WTC11 (cell line): ENCODE measurements around the gene CHST15. TPM values are rescaled to one million over a fixed set of nuclear protein-coding genes. Genes with fewer than 3 reads are reported as not detected.

ENCODE experiments used
- ATAC-seq: fragments of 200-7000 bp; cut with Tn5 transposase; 2 replicates; pipeline ENCODE4 v1.10.0; 2021; ENCODE audit warnings: mild to moderate bottlenecking, moderate library complexity
- CTCF ChIA-PET: fragments of 300-600 bp; sonication (Branson Sonifier 250); formaldehyde crosslinking; loops from one replicate; lab custom pipeline; 2021; ENCODE audit warnings: antibody characterized with exemption; lab: Charles Lee
- POLR2A ChIA-PET: fragments of 350-600 bp; sonication (Branson Sonifier 250); formaldehyde crosslinking; loops from one replicate; lab custom pipeline; 2021; ENCODE audit warnings: antibody characterized with exemption; lab: Charles Lee
- DNase-seq: peaks from one replicate; pipeline ENCODE4 v3.0.0; 2021; ENCODE audit warnings: low spot score
- H3K27ac Mint-ChIP-seq: 2 replicates; pipeline ENCODE4 v1.8.0; 2021; ENCODE audit warnings: mixed read lengths
- H3K27me3 Mint-ChIP-seq: 2 replicates; pipeline ENCODE4 v1.8.0; 2021; ENCODE audit warnings: low read depth, mild to moderate bottlenecking, moderate library complexity, mixed read lengths
- H3K36me3 Mint-ChIP-seq: 2 replicates; pipeline ENCODE4 v1.8.0; 2021; ENCODE audit warnings: mixed read lengths
- H3K4me1 Mint-ChIP-seq: 2 replicates; pipeline ENCODE4 v1.8.0; 2022; ENCODE audit warnings: mixed read lengths
- H3K4me3 Mint-ChIP-seq: 2 replicates; pipeline ENCODE4 v1.8.0; 2021; ENCODE audit warnings: mild to moderate bottlenecking, moderate library complexity, mixed read lengths
- H3K9me3 Mint-ChIP-seq: 2 replicates; pipeline ENCODE4 v1.8.0; 2021; ENCODE audit warnings: mixed read lengths
- ATF1 ChIP-seq: sonication (generic); formaldehyde crosslinking; IDR thresholded peaks from 2 replicates; pipeline ENCODE4 v1.8.1; 2023; ENCODE audit warnings: mild to moderate bottlenecking, moderate library complexity, missing genetic modification reagents
- CREB1 ChIP-seq: sonication (generic); formaldehyde crosslinking; IDR thresholded peaks from 2 replicates; pipeline ENCODE4 v1.8.0; 2023; ENCODE audit warnings: mild to moderate bottlenecking, missing genetic modification reagents
- EMX1 ChIP-seq: fragments of 250-450 bp; sonication (Bioruptor Pico); IDR thresholded peaks from 2 replicates; pipeline ENCODE4 v1.8.0; 2021; ENCODE audit warnings: mild to moderate bottlenecking
- GABPB1 ChIP-seq: sonication (generic); formaldehyde crosslinking; IDR thresholded peaks from 2 replicates; pipeline ENCODE4 v1.8.1; 2023; ENCODE audit warnings: mild to moderate bottlenecking, missing genetic modification reagents
- GRHL2 ChIP-seq: fragments of 250-450 bp; sonication (Bioruptor Pico); IDR thresholded peaks from 2 replicates; pipeline ENCODE4 v1.8.0; 2022; ENCODE audit warnings: mild to moderate bottlenecking, moderate library complexity; ENCODE audit not compliant: insufficient replicate concordance, severe bottlenecking
- NR1H2 ChIP-seq: sonication (generic); formaldehyde crosslinking; IDR thresholded peaks from 2 replicates; pipeline ENCODE4 v1.9.0; 2021; ENCODE audit warnings: mild to moderate bottlenecking, moderate library complexity, missing genetic modification reagents
- PRRX2 ChIP-seq: fragments of 250-450 bp; sonication (Bioruptor Pico); IDR thresholded peaks from 2 replicates; pipeline ENCODE4 v1.8.0; 2021; ENCODE audit warnings: mild to moderate bottlenecking
- SMAD4 ChIP-seq: sonication (generic); formaldehyde crosslinking; IDR thresholded peaks from 2 replicates; pipeline ENCODE4 v1.8.0; 2022; ENCODE audit warnings: mild to moderate bottlenecking, missing genetic modification reagents
- SP1 ChIP-seq: sonication (generic); formaldehyde crosslinking; conservative IDR thresholded peaks from 2 replicates; pipeline ENCODE4 v1.8.1; 2022; ENCODE audit warnings: missing genetic modification reagents
- TEAD1 ChIP-seq: sonication (generic); formaldehyde crosslinking; IDR thresholded peaks from 2 replicates; pipeline ENCODE4 v1.8.0; 2022; ENCODE audit warnings: mild to moderate bottlenecking, missing genetic modification reagents
- TP53 ChIP-seq: sonication (generic); formaldehyde crosslinking; IDR thresholded peaks from 2 replicates; pipeline ENCODE4 v1.8.1; 2023; ENCODE audit warnings: mild to moderate bottlenecking, missing genetic modification reagents
- total RNA-seq: library from RNA; stranded (reverse); gene quantifications from 3 replicates; pipeline ENCODE4 v1.2.3, GENCODE V29; 2021
- TF ChIP-seq, protein P1 (sequence below): sonication (generic); formaldehyde crosslinking; IDR thresholded peaks from 2 replicates; pipeline ENCODE4 v1.8.0; 2022; ENCODE audit warnings: mild to moderate bottlenecking, missing genetic modification reagents
- TF ChIP-seq, protein P2 (sequence below): fragments of 250-450 bp; sonication (Bioruptor Pico); IDR thresholded peaks from 2 replicates; pipeline ENCODE4 v1.9.0; 2021; ENCODE audit warnings: mild to moderate bottlenecking
- TF ChIP-seq, protein P3 (sequence below): sonication (generic); formaldehyde crosslinking; IDR thresholded peaks from 2 replicates; pipeline ENCODE4 v1.8.1; 2022; ENCODE audit warnings: mild to moderate bottlenecking, missing genetic modification reagents, moderate library complexity, borderline replicate concordance
- TF ChIP-seq, protein P4 (sequence below): sonication (generic); formaldehyde crosslinking; IDR thresholded peaks from 2 replicates; pipeline ENCODE4 v1.8.1; 2023; ENCODE audit warnings: mild to moderate bottlenecking, moderate library complexity, missing genetic modification reagents
- TF ChIP-seq, protein P5 (sequence below): sonication (generic); formaldehyde crosslinking; IDR thresholded peaks from 2 replicates; pipeline ENCODE4 v1.8.1; 2023; ENCODE audit warnings: mild to moderate bottlenecking, missing genetic modification reagents
- TF ChIP-seq, protein P6 (sequence below): fragments of 200-600 bp; IDR thresholded peaks from 2 replicates; pipeline ENCODE4 v1.8.0; 2022; ENCODE audit warnings: antibody characterized with exemption
- TF ChIP-seq, protein P7 (sequence below): sonication (generic); formaldehyde crosslinking; IDR thresholded peaks from 2 replicates; pipeline ENCODE4 v1.8.0; 2023; ENCODE audit warnings: mild to moderate bottlenecking, missing genetic modification reagents

The CHST15 gene
- total RNA-seq, 1 experiment from 2014 or later = 10.7 TPM

DNA sequence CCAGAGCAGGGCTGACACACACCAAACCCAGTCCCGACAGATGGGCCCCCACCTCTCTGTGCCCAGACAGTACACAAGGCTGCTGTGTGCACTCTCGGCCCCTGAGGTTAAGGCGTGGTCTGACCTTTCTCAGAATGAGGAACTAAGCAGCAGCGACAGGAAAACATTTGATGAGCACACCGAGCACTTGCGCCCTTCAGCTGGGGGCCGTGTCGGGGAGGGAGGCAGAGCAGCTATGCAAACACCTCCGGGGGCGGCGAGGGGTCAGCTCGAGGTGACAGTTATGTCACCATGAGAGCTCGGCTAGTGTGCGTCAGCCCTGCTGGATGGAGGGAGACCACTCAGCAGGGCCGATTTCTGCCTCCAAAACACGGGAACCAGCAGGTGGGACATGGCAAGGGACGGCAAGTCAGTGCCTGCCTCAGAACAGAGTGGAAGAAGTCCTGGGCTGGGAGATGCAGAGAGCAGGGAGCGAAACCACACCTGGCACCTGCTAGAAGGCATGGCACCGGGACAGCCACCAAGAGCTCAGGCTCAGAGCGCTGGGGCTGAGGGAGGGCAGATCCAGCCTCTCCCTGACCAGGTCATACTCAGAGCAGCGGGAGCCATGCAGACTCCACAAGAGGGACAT, 57.4 kb downstream of the CHST15 start:
- H3K27ac Mint-ChIP-seq = no peak overlapping the region
- H3K4me1 Mint-ChIP-seq = peaks cover 27% of the 10 kb centered on the region
- ChIA-PET CTCF (no interaction called here), POLR2A (no interaction called here)
- no peak for ATAC-seq
- TF ChIP-seq, protein P1, sequence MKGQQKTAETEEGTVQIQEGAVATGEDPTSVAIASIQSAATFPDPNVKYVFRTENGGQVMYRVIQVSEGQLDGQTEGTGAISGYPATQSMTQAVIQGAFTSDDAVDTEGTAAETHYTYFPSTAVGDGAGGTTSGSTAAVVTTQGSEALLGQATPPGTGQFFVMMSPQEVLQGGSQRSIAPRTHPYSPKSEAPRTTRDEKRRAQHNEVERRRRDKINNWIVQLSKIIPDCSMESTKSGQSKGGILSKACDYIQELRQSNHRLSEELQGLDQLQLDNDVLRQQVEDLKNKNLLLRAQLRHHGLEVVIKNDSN (CRISPR knock-in tag) = no peak
- TF ChIP-seq GABPB1 (CRISPR knock-in tag) (peak; percentile 91), CREB1 (CRISPR knock-in tag) (no peak), PRRX2 (CRISPR knock-in tag) (no peak), NR1H2 (no peak)
- TF ChIP-seq, protein P2, sequence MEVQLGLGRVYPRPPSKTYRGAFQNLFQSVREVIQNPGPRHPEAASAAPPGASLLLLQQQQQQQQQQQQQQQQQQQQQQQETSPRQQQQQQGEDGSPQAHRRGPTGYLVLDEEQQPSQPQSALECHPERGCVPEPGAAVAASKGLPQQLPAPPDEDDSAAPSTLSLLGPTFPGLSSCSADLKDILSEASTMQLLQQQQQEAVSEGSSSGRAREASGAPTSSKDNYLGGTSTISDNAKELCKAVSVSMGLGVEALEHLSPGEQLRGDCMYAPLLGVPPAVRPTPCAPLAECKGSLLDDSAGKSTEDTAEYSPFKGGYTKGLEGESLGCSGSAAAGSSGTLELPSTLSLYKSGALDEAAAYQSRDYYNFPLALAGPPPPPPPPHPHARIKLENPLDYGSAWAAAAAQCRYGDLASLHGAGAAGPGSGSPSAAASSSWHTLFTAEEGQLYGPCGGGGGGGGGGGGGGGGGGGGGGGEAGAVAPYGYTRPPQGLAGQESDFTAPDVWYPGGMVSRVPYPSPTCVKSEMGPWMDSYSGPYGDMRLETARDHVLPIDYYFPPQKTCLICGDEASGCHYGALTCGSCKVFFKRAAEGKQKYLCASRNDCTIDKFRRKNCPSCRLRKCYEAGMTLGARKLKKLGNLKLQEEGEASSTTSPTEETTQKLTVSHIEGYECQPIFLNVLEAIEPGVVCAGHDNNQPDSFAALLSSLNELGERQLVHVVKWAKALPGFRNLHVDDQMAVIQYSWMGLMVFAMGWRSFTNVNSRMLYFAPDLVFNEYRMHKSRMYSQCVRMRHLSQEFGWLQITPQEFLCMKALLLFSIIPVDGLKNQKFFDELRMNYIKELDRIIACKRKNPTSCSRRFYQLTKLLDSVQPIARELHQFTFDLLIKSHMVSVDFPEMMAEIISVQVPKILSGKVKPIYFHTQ (CRISPR knock-in tag) = no peak
- H3K27me3 Mint-ChIP-seq = no peaks in the 10 kb centered on the region
- no peak for DNase-seq
- H3K9me3 Mint-ChIP-seq = no peaks in the 10 kb centered on the region
- no peak overlapping the region for H3K4me3 Mint-ChIP-seq
- H3K36me3 Mint-ChIP-seq = no peaks in the 10 kb centered on the region

DNA sequence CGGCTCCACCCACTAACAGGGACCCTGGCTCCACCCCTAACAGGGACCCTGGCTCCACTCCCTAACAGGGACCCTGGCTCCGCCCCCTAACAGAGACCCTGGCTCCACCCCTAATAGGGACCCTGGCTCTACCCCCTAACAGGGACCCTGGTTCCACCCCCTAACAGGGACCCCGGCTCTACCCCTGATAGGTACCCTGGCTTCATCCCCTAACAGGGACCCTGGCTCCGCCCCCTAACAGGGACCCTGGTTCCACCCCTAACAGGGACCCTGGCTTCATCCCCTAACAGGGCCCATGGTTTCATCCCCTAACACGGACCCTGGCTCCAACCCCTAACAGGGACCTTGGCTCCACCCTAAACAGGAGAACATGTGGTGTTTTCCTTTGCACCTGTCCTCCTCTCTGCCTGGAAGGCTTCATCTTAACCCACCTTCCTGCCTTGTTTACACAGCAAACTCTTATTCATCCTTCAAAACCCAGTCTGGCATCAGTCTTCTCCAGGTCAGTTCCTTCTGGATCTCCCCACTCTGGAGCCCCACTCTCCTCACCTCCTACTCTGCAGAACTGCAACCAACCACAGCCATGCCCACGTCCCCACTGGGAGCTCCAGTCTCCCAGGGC, 58.0 kb downstream of the CHST15 start:
- ChIA-PET CTCF (no interaction called here), POLR2A (no interaction called here)
- no peaks in the 10 kb centered on the region for H3K9me3 Mint-ChIP-seq
- ATAC-seq = no peak
- H3K27me3 Mint-ChIP-seq = no peaks in the 10 kb centered on the region
- DNase-seq = peak; percentile 39
- H3K4me1 Mint-ChIP-seq = peaks cover 27% of the 10 kb centered on the region
- no peak overlapping the region for H3K27ac Mint-ChIP-seq
- no peaks in the 10 kb centered on the region for H3K36me3 Mint-ChIP-seq
- TF ChIP-seq SP1 (CRISPR knock-in tag) (no peak), TP53 (no peak), SMAD4 (CRISPR knock-in tag) (no peak), GRHL2 (CRISPR knock-in tag) (no peak), EMX1 (no peak), TEAD1 (CRISPR knock-in tag) (no peak), GABPB1 (CRISPR knock-in tag) (no peak), ATF1 (CRISPR knock-in tag) (no peak)
- TF ChIP-seq, protein P3, sequence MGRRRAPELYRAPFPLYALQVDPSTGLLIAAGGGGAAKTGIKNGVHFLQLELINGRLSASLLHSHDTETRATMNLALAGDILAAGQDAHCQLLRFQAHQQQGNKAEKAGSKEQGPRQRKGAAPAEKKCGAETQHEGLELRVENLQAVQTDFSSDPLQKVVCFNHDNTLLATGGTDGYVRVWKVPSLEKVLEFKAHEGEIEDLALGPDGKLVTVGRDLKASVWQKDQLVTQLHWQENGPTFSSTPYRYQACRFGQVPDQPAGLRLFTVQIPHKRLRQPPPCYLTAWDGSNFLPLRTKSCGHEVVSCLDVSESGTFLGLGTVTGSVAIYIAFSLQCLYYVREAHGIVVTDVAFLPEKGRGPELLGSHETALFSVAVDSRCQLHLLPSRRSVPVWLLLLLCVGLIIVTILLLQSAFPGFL (CRISPR knock-in tag) = no peak
- TF ChIP-seq, protein P4, sequence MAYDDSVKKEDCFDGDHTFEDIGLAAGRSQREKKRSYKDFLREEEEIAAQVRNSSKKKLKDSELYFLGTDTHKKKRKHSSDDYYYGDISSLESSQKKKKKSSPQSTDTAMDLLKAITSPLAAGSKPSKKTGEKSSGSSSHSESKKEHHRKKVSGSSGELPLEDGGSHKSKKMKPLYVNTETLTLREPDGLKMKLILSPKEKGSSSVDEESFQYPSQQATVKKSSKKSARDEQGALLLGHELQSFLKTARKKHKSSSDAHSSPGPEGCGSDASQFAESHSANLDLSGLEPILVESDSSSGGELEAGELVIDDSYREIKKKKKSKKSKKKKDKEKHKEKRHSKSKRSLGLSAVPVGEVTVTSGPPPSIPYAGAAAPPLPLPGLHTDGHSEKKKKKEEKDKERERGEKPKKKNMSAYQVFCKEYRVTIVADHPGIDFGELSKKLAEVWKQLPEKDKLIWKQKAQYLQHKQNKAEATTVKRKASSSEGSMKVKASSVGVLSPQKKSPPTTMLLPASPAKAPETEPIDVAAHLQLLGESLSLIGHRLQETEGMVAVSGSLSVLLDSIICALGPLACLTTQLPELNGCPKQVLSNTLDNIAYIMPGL (CRISPR knock-in tag) = no peak
- TF ChIP-seq, protein P5, sequence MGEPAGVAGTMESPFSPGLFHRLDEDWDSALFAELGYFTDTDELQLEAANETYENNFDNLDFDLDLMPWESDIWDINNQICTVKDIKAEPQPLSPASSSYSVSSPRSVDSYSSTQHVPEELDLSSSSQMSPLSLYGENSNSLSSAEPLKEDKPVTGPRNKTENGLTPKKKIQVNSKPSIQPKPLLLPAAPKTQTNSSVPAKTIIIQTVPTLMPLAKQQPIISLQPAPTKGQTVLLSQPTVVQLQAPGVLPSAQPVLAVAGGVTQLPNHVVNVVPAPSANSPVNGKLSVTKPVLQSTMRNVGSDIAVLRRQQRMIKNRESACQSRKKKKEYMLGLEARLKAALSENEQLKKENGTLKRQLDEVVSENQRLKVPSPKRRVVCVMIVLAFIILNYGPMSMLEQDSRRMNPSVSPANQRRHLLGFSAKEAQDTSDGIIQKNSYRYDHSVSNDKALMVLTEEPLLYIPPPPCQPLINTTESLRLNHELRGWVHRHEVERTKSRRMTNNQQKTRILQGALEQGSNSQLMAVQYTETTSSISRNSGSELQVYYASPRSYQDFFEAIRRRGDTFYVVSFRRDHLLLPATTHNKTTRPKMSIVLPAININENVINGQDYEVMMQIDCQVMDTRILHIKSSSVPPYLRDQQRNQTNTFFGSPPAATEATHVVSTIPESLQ (CRISPR knock-in tag) = no peak
- TF ChIP-seq, protein P6, sequence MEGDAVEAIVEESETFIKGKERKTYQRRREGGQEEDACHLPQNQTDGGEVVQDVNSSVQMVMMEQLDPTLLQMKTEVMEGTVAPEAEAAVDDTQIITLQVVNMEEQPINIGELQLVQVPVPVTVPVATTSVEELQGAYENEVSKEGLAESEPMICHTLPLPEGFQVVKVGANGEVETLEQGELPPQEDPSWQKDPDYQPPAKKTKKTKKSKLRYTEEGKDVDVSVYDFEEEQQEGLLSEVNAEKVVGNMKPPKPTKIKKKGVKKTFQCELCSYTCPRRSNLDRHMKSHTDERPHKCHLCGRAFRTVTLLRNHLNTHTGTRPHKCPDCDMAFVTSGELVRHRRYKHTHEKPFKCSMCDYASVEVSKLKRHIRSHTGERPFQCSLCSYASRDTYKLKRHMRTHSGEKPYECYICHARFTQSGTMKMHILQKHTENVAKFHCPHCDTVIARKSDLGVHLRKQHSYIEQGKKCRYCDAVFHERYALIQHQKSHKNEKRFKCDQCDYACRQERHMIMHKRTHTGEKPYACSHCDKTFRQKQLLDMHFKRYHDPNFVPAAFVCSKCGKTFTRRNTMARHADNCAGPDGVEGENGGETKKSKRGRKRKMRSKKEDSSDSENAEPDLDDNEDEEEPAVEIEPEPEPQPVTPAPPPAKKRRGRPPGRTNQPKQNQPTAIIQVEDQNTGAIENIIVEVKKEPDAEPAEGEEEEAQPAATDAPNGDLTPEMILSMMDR = no peak
- TF ChIP-seq, protein P7, sequence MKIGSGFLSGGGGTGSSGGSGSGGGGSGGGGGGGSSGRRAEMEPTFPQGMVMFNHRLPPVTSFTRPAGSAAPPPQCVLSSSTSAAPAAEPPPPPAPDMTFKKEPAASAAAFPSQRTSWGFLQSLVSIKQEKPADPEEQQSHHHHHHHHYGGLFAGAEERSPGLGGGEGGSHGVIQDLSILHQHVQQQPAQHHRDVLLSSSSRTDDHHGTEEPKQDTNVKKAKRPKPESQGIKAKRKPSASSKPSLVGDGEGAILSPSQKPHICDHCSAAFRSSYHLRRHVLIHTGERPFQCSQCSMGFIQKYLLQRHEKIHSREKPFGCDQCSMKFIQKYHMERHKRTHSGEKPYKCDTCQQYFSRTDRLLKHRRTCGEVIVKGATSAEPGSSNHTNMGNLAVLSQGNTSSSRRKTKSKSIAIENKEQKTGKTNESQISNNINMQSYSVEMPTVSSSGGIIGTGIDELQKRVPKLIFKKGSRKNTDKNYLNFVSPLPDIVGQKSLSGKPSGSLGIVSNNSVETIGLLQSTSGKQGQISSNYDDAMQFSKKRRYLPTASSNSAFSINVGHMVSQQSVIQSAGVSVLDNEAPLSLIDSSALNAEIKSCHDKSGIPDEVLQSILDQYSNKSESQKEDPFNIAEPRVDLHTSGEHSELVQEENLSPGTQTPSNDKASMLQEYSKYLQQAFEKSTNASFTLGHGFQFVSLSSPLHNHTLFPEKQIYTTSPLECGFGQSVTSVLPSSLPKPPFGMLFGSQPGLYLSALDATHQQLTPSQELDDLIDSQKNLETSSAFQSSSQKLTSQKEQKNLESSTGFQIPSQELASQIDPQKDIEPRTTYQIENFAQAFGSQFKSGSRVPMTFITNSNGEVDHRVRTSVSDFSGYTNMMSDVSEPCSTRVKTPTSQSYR = no peak
- no peak overlapping the region for H3K4me3 Mint-ChIP-seq
